K562 (cell line): ENCODE results near the gene PYCR2.

Experiments
- CHD2 ChIP-seq: IDR thresholded peaks from 2 replicates; pipeline ENCODE4 v1.6.1; 2011; ENCODE audit warnings: low read depth, low read length
- CTCF ChIP-seq, 3 experiments: IDR thresholded peaks in 2 of 3; conservative IDR thresholded peaks in 1 of 3; 2 replicates each; pipeline ENCODE4 v1.5.1; 2011 to 2012; ENCODE audit warnings: low read length in 3 of 3, mild to moderate bottlenecking in 3 of 3, control low read depth in 2 of 3, improper control_type of control experiment in 1 of 3, inconsistent platforms in 1 of 3, low read depth in 1 of 3, mixed read lengths in 1 of 3, moderate library complexity in 1 of 3; ENCODE audit not compliant: insufficient read depth in 2 of 3
- HMG20B ChIP-seq: fragments of 250-450 bp; sonication (Bioruptor Pico); IDR thresholded peaks from 2 replicates; pipeline ENCODE4 v1.5.0; 2021; ENCODE audit warnings: mild to moderate bottlenecking
- JUNB ChIP-seq: fragments of 450-650 bp; formaldehyde crosslinking; conservative IDR thresholded peaks from 2 replicates; pipeline ENCODE4 v1.4.0; 2020; ENCODE audit warnings: mild to moderate bottlenecking
- MXI1 ChIP-seq: IDR thresholded peaks from 2 replicates; pipeline ENCODE4 v1.6.1; 2011; ENCODE audit warnings: low read depth, mild to moderate bottlenecking, improper control_type of control experiment, low read length
- NR3C1 ChIP-seq: sonication (generic); formaldehyde crosslinking; IDR thresholded peaks from 2 replicates; pipeline ENCODE4 v1.8.1; 2022; ENCODE audit warnings: missing genetic modification reagents
- RAD51 ChIP-seq: fragments of 450-650 bp; IDR thresholded peaks from 2 replicates; pipeline ENCODE4 v1.7.1; 2016; ENCODE audit warnings: low read depth, mild to moderate bottlenecking, borderline replicate concordance
- SIN3A ChIP-seq, 2 experiments: fragments of 150-350 bp in 1 of 2; IDR thresholded peaks; 2 replicates each; pipeline ENCODE4 v1.6.1; 2011 to 2016; ENCODE audit warnings: borderline replicate concordance in 2 of 2, low read depth in 2 of 2, low read length in 2 of 2, mild to moderate bottlenecking in 2 of 2, moderate library complexity in 2 of 2; ENCODE audit not compliant: control insufficient read depth in 1 of 2
- SMARCB1 ChIP-seq: IDR thresholded peaks from 2 replicates; pipeline ENCODE4 v1.6.1; 2011; ENCODE audit warnings: improper control_type of control experiment, low read depth; ENCODE audit not compliant: insufficient read length
- STAT6 ChIP-seq: sonication (generic); formaldehyde crosslinking; IDR thresholded peaks from 2 replicates; pipeline ENCODE4 v1.8.1; 2023; ENCODE audit warnings: mild to moderate bottlenecking, missing genetic modification reagents
- THAP7 ChIP-seq: fragments of 250-450 bp; sonication (Bioruptor Pico); IDR thresholded peaks from 2 replicates; pipeline ENCODE4 v1.5.0; 2021
- THRB ChIP-seq: fragments of 450-650 bp; formaldehyde crosslinking; conservative IDR thresholded peaks from 2 replicates; pipeline ENCODE4 v1.4.0; 2022; ENCODE audit warnings: mild to moderate bottlenecking, missing genetic modification characterization
- USF2 ChIP-seq: sonication (generic); formaldehyde crosslinking; IDR thresholded peaks from 2 replicates; pipeline ENCODE4 v1.5.0; 2020; ENCODE audit warnings: missing genetic modification reagents

- no peak for TF ChIP-seq STAT6 (CRISPR knock-in tag)
- TF ChIP-seq CTCF (IDR thresholded peaks at IDR 0.05 in 2 of 3, conservative IDR thresholded peaks at IDR 0.05 in 1 of 3; ENCODE audit: insufficient read depth in 2 of 3, low read depth in 1 of 3, low read length in 3 of 3): no peak
- no peak for TF ChIP-seq RAD51
- no peak for TF ChIP-seq SMARCB1
- no peak for TF ChIP-seq CHD2
- TF ChIP-seq USF2 (CRISPR knock-in tag): no peak
- TF ChIP-seq MXI1: no peak
- no peak for TF ChIP-seq HMG20B (CRISPR knock-in tag)
- TF ChIP-seq THAP7 (CRISPR knock-in tag): no peak
- no peak for TF ChIP-seq NR3C1 (CRISPR knock-in tag)
- no peak for TF ChIP-seq SIN3A (IDR thresholded peaks at IDR 0.05; ENCODE audit: borderline replicate concordance in 2 of 2, control insufficient read depth in 1 of 2, low read depth in 2 of 2, low read length in 2 of 2)
- TF ChIP-seq THRB (CRISPR knock-in tag): no peak
- TF ChIP-seq JUNB (CRISPR knock-in tag): no peak
These were observed 16.7 kb downstream of the PYCR2 start for GRCh38 chr1:225907341-225907740.
